ENCODE results near the gene CBFA2T3. TPM values are rescaled to one million over a fixed set of nuclear protein-coding genes. Genes with fewer than 3 reads are reported as not detected.

The CBFA2T3 gene
- total and polyA plus RNA-seq, 2 of the 13 experiments (the other 11 are each of a cell fraction or from before 2014, with no cell fraction given): 0.05 TPM; not detected in 1

- ATAC-seq (no peak), FAIRE-seq (no peak), DNase-seq (ENCODE audit: low spot score) (no peak)
- H3K36me3 ChIP-seq (replicated peaks in 1 of 2; ENCODE audit: control insufficient read depth in 1 of 2, insufficient read depth in 2 of 2, low read length in 2 of 2): no peaks in the 10 kb centered on the region
- peaks cover 5% of the 10 kb centered on the region; the same call in 1 of the 2 replicates for H3K9me3 ChIP-seq (ENCODE audit: low read length)
- H4K20me1 ChIP-seq (ENCODE audit: insufficient read depth, low read length): no peaks in the 10 kb centered on the region
- H3K9ac ChIP-seq (ENCODE audit: insufficient read depth, low read depth, low read length): no peak overlapping the region
- BruUV-seq (replicated peaks): no TSS peak
- ChIA-PET CTCF (ENCODE audit: low intra/inter-chr PET ratio, low total read pairs) (no interaction called here), POLR2A (no interaction called here)
- intact Hi-C loops (cut with micrococcal nuclease; ENCODE audit: unreplicated experiment): no loop called here
- no peaks in the 10 kb centered on the region for H3K4me1 ChIP-seq (ENCODE audit: insufficient read depth, low read length)
- H3K4me3 ChIP-seq (replicated peaks in 1 of 3; ENCODE audit: insufficient read depth in 1 of 3, low read depth in 2 of 3, low read length in 3 of 3): no peak overlapping the region
- no peak overlapping the region for H3K27ac ChIP-seq (ENCODE audit: extremely low read length, insufficient read depth, low read length)
- no peaks in the 10 kb centered on the region for H3K79me2 ChIP-seq (ENCODE audit: insufficient read depth, low read length)
- no peak overlapping the region for H3K4me2 ChIP-seq (ENCODE audit: low read depth, low read length)
- in situ Hi-C loops (cut with HindIII; ENCODE audit: extremely low pct_ligation_motif_present, low pct_unique_long_range_greater_than_20kb): no loop called here
- 2% methylated on average over 5 of the region's 5 CpGs for WGBS (ENCODE audit: low lambda C conversion rate)
- no peak overlapping the region for H2AFZ ChIP-seq (ENCODE audit: low read length)
- H3K27me3 ChIP-seq (ENCODE audit: control insufficient read depth in 1 of 2, insufficient read depth in 2 of 2, low read length in 2 of 2): peaks cover 18 to 41% of the 10 kb centered on the region in 2 experiments
- no peak for TF ChIP-seq FOXO4 (CRISPR knock-in tag; conservative IDR thresholded peaks at IDR 0.05)
- TF ChIP-seq NAIF1 (CRISPR knock-in tag; IDR thresholded peaks at IDR 0.05; ENCODE audit: borderline replicate concordance): no peak
- no peak for TF ChIP-seq PTBP1 (IDR thresholded peaks at IDR 0.05; ENCODE audit: low read depth, low read length, poor library complexity, severe bottlenecking)
- TF ChIP-seq ETS1 (CRISPR knock-in tag; IDR thresholded peaks at IDR 0.05): no peak
- TF ChIP-seq HMG20B (CRISPR knock-in tag; conservative IDR thresholded peaks at IDR 0.05): no peak
- no peak for TF ChIP-seq ZNF263 (CRISPR knock-in tag; IDR thresholded peaks at IDR 0.05)
- TF ChIP-seq ZFYVE20 (CRISPR knock-in tag; IDR thresholded peaks at IDR 0.05; ENCODE audit: borderline replicate concordance, low read depth): no peak
- TF ChIP-seq ZNF576 (CRISPR knock-in tag; IDR thresholded peaks at IDR 0.05): no peak
- TF ChIP-seq NR2F2 (IDR thresholded peaks at IDR 0.05; ENCODE audit: borderline replicate concordance, low read depth): no peak
- TF ChIP-seq PRDM4 (CRISPR knock-in tag; IDR thresholded peaks at IDR 0.05; ENCODE audit: borderline replicate concordance): no peak
- TF ChIP-seq HNRNPLL (IDR thresholded peaks at IDR 0.05; ENCODE audit: low read depth, low read length, poor library complexity, severe bottlenecking): no peak
- no peak for TF ChIP-seq ZMYM3 (CRISPR knock-in tag; IDR thresholded peaks at IDR 0.05)
- TF ChIP-seq PHF20 (CRISPR knock-in tag; IDR thresholded peaks at IDR 0.05): no peak
- no peak for TF ChIP-seq PRDM15 (CRISPR knock-in tag; IDR thresholded peaks at IDR 0.05)
These were observed 49.2 kb upstream of the CBFA2T3 start for GRCh38 chr16:89026121-89026612.

All from HepG2 (cell line).